Stimulated activated CD4-positive, alpha-beta T cell treated with anti-CD3 and anti-CD28 coated beads, Interleukin-4, amount 100 ng/mL, for 24 hours (primary cell): ENCODE measurements around the gene TRIM72.
"Not testable (repeated sequence)": the region's sequence is repeated elsewhere in the genome, so short reads cannot be mapped to it uniquely, and the experiment has no call there.

Experiments
- DNase-seq: peaks from one replicate; pipeline ENCODE4 v3.0.0-alpha.2; 2020

TRIM72 gene

GRCh38 chr16:31216422-31217135 lies 2.7 kb downstream of the TRIM72 start, which contains the start of gene PYDC1:
Gene PYDC1, minus strand, starts transcription at chr16:31217135. Its CDS starts 107 bp downstream, at chr16:31217028.
- no peak for DNase-seq

- DNase-seq = no peak
These were observed 3.2 kb downstream of the TRIM72 start for GRCh38 chr16:31217136-31217530.

GRCh38 chr16:31219154-31219741 lies 5.3 kb downstream of the TRIM72 start:
- no peak for DNase-seq

- DNase-seq = no peak
These were observed 7.6 kb downstream of the TRIM72 start for GRCh38 chr16:31221357-31222160.

- no peak for DNase-seq
These were observed 9.1 kb downstream of the TRIM72 start for GRCh38 chr16:31223044-31223443.

GRCh38 chr16:31224092-31224955 lies 10.4 kb downstream of the TRIM72 start:
- no peak for DNase-seq

GRCh38 chr16:31225193-31225592 lies 11.3 kb downstream of the TRIM72 start:
- no peak for DNase-seq

- DNase-seq = no peak
These were observed 14.3 kb downstream of the TRIM72 start for GRCh38 chr16:31228206-31228605.

- DNase-seq = no peak
These were observed 15.6 kb downstream of the TRIM72 start for GRCh38 chr16:31229501-31229900.

- no peak for DNase-seq
These were observed 24.1 kb downstream of the TRIM72 start for GRCh38 chr16:31238041-31238440.

GRCh38 chr16:31242206-31242605 lies 28.3 kb downstream of the TRIM72 start:
- no peak for DNase-seq

- no peak for DNase-seq
These were observed 30.1 kb downstream of the TRIM72 start for GRCh38 chr16:31243734-31244670.

- DNase-seq = not testable (repeated sequence)
These were observed 31.7 kb downstream of the TRIM72 start for GRCh38 chr16:31245598-31245997.

GRCh38 chr16:31246296-31246695 lies 32.4 kb downstream of the TRIM72 start:
- no peak for DNase-seq

- no peak for DNase-seq
These were observed 34.4 kb downstream of the TRIM72 start for GRCh38 chr16:31248344-31248743.

GRCh38 chr16:31250782-31251384 lies 37.0 kb downstream of the TRIM72 start:
- no peak for DNase-seq

- DNase-seq = no peak
These were observed 37.5 kb downstream of the TRIM72 start for GRCh38 chr16:31251435-31251834.

- peak; percentile 24 for DNase-seq
These were observed 39.7 kb downstream of the TRIM72 start for GRCh38 chr16:31253642-31254045.

- no peak for DNase-seq
These were observed 42.5 kb downstream of the TRIM72 start for GRCh38 chr16:31256466-31256865.

- no peak for DNase-seq
These were observed 44.4 kb downstream of the TRIM72 start for GRCh38 chr16:31258366-31258765.
